Stimulated activated CD8-positive, alpha-beta memory T cell treated with anti-CD3 and anti-CD28 coated beads, Interleukin-7, amount 100 ng/mL, for 4 hours (primary cell): ENCODE results near the gene ZFC3H1.
A peak's percentile ranks its signal among the peaks of the same experiment; 100 is the strongest.
"Not testable (repeated sequence)": the region's sequence is repeated elsewhere in the genome, so short reads cannot be mapped to it uniquely, and the experiment has no call there.

Source experiments
- DNase-seq, 2 donors: peaks; one replicate each; pipeline ENCODE4 v3.0.0-alpha.2; 2020; ENCODE audit warnings: low read depth in 2 of 2

The ZFC3H1 gene

GRCh38 chr12:71663561-71664410 lies at the start of gene ZFC3H1, which contains the start of gene THAP2:
TSS of gene ZFC3H1 (minus strand) at chr12:71663848. CDS start at chr12:71663610, 238 bp downstream.
TSS of gene THAP2 (plus strand) at chr12:71664301. CDS start at chr12:71664510, 209 bp downstream.
- DNase-seq, result peak; percentile 86 to 91

GRCh38 chr12:71710276-71711125 lies 46.9 kb upstream of the ZFC3H1 start:
- DNase-seq, result no peak

GRCh38 chr12:71708658-71709057 lies 45.0 kb upstream of the ZFC3H1 start:
- DNase-seq, result no peak

- no peak for DNase-seq
Measured at GRCh38 chr12:71704920-71705319, 41.3 kb upstream of the ZFC3H1 start.

GRCh38 chr12:71703206-71703605 lies 39.6 kb upstream of the ZFC3H1 start:
- no peak for DNase-seq

GRCh38 chr12:71702590-71702989 lies 38.9 kb upstream of the ZFC3H1 start:
- DNase-seq, result no peak

GRCh38 chr12:71702181-71702580 lies 38.5 kb upstream of the ZFC3H1 start:
- DNase-seq, result not testable (repeated sequence)

GRCh38 chr12:71695782-71696181 lies 32.1 kb upstream of the ZFC3H1 start:
- DNase-seq, result no peak

GRCh38 chr12:71694099-71694820 lies 30.6 kb upstream of the ZFC3H1 start:
- DNase-seq, result no peak

GRCh38 chr12:71693651-71694050 lies 30.0 kb upstream of the ZFC3H1 start:
- DNase-seq, result not testable (repeated sequence)

- no peak for DNase-seq
Measured at GRCh38 chr12:71693126-71693525, 29.5 kb upstream of the ZFC3H1 start.

- DNase-seq, result no peak
Measured at GRCh38 chr12:71691504-71692129, 28.0 kb upstream of the ZFC3H1 start.

GRCh38 chr12:71688961-71689570 lies 25.4 kb upstream of the ZFC3H1 start:
- DNase-seq, result no peak

- DNase-seq, result not testable (repeated sequence)
Measured at GRCh38 chr12:71687172-71687571, 23.5 kb upstream of the ZFC3H1 start.

GRCh38 chr12:71686658-71687025 lies 23.0 kb upstream of the ZFC3H1 start:
- DNase-seq, result no peak

GRCh38 chr12:71685914-71686657 lies 22.4 kb upstream of the ZFC3H1 start, which contains the start of gene TMEM19:
TSS of gene TMEM19 (plus strand) at chr12:71686082. CDS start at chr12:71686681, 599 bp downstream.
- peak; percentile 63 to 77 for DNase-seq

- no peak for DNase-seq
Measured at GRCh38 chr12:71685312-71685906, 21.8 kb upstream of the ZFC3H1 start.

GRCh38 chr12:71684081-71684480 lies 20.4 kb upstream of the ZFC3H1 start:
- DNase-seq, result no peak

GRCh38 chr12:71683633-71684032 lies 20.0 kb upstream of the ZFC3H1 start:
- DNase-seq, result no peak

- no peak for DNase-seq
Measured at GRCh38 chr12:71682466-71682865, 18.8 kb upstream of the ZFC3H1 start.
